Measurements from ENCODE around the gene HSP90B1. TPM values are rescaled to one million over a fixed set of nuclear protein-coding genes. Genes with fewer than 3 reads are reported as not detected.

Gene HSP90B1
- 100 to 1,000 TPM; 392 to 418 TPM for total RNA-seq

- CTCF ChIA-PET: interaction anchor here (0.7 to 1.3 kb wide), 3 partner anchors 13 to 178 kb away, joined by 3 to 6 read pairs (median 4); no protein-coding TSS in a partner anchor
- Mint-ChIP-seq H3K4me1 (ENCODE audit: low read depth) (peaks cover 57% of the 10 kb centered on the region), H3K36me3 (ENCODE audit: low read depth) (peaks cover 48% of the 10 kb centered on the region), H3K4me3 (peak within 1 kb of the TSS; percentile 81), H3K27ac (peak within 1 kb of the TSS; percentile 100), H3K27me3 (ENCODE audit: low read depth) (no peaks in the 10 kb centered on the region), H3K9me3 (no peaks in the 10 kb centered on the region)
- intact Hi-C loops (cut with micrococcal nuclease): loop anchor here (1.0 kb wide), 10 partner anchors 22 to 373 kb away; partner anchors contain the start of genes EID3, NFYB, NT5DC3 and TDG
- peak; percentile 100 for DNase-seq
Observed at GRCh38 chr12:103930034-103930786, at the start of gene HSP90B1. Gene HSP90B1 (plus strand): TSS chr12:103930410. CDS start chr12:103930516, 106 bp downstream.

- DNase-seq: no peak
- Mint-ChIP-seq H3K36me3 (ENCODE audit: low read depth) (no peaks in the 10 kb centered on the region), H3K4me3 (no peak overlapping the region), H3K4me1 (ENCODE audit: low read depth) (peaks cover 29% of the 10 kb centered on the region), H3K27ac (no peak overlapping the region), H3K9me3 (no peaks in the 10 kb centered on the region), H3K27me3 (ENCODE audit: low read depth) (no peaks in the 10 kb centered on the region)
- CTCF ChIA-PET: interaction anchor here (3.8 kb wide), 1 partner anchor 228 kb away, joined by 26 read pairs; no protein-coding TSS in a partner anchor
- intact Hi-C loops (cut with micrococcal nuclease): loop anchor here (5.0 kb wide), 2 partner anchors 336 to 406 kb away; partner anchors contain the start of gene TXNRD1
Observed at GRCh38 chr12:103881261-103881660, 48.9 kb upstream of the HSP90B1 start.

DNA sequence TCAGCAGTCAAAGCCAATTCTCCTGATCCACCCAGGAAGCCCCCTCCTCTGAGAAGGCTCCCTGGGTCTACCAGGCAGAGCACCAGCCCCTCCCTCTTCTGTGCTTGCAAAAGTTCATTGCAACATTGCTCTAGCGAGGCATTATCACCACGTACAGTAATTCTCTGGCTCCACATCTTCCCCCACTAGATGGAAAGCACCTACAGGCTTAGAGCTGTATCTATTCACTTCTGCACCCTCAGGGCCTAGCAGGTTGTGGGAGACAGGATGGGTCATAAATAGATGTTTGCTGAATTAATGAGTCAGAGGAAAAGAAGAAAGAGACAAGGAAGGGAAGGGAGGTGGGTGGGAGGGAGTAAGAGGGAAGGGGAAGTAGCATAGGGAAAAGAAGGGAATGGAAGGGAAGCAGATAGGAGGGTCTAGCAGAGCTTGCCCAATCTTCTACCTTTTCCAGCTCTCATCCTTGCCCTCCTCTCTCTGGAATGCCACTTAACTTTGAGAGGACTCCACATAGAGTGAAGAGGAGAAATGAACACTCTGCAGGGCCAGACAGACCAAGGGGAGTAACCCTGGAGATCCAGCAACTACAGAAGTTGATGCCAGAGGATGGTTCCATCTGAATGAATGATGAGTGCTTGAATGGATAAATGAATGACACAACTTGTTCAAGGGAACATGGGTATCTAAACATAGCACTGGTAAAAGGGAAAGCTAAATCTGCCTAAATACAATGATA lies 47.2 kb upstream of the HSP90B1 start:
- DNase-seq: no peak
- Mint-ChIP-seq H3K36me3 (ENCODE audit: low read depth) (no peaks in the 10 kb centered on the region), H3K4me1 (ENCODE audit: low read depth) (peaks cover 31% of the 10 kb centered on the region), H3K27me3 (ENCODE audit: low read depth) (no peaks in the 10 kb centered on the region), H3K9me3 (no peaks in the 10 kb centered on the region), H3K27ac (no peak overlapping the region), H3K4me3 (no peak overlapping the region)
- CTCF ChIA-PET: interaction anchor here (1.1 to 3.8 kb wide), 6 partner anchors 19 to 226 kb away, joined by 3 to 26 read pairs (median 4); no protein-coding TSS in a partner anchor
- intact Hi-C loops (cut with micrococcal nuclease): loop anchor here (5.0 kb wide), 2 partner anchors 334 to 404 kb away; partner anchors contain the start of gene TXNRD1

GRCh38 chr12:103883908-103884307 lies 46.3 kb upstream of the HSP90B1 start:
- Mint-ChIP-seq H3K4me3 (no peak overlapping the region), H3K9me3 (no peaks in the 10 kb centered on the region), H3K27ac (no peak overlapping the region), H3K27me3 (ENCODE audit: low read depth) (no peaks in the 10 kb centered on the region), H3K4me1 (ENCODE audit: low read depth) (peaks cover 26% of the 10 kb centered on the region), H3K36me3 (ENCODE audit: low read depth) (no peaks in the 10 kb centered on the region)
- intact Hi-C loops (cut with micrococcal nuclease): loop anchor here (1.0 to 5.0 kb wide), 8 partner anchors 41 to 403 kb away; partner anchors contain the start of genes HSP90B1, TDG and TXNRD1
- CTCF ChIA-PET: interaction anchor here (0.6 to 3.8 kb wide), 14 partner anchors 9 to 646 kb away, joined by 3 to 26 read pairs (median 3); no protein-coding TSS in a partner anchor
- no peak for DNase-seq

GRCh38 chr12:103884316-103884715 lies 45.9 kb upstream of the HSP90B1 start:
- peak; percentile 75 for DNase-seq
- CTCF ChIA-PET: interaction anchor here (0.6 to 3.8 kb wide), 14 partner anchors 8 to 646 kb away, joined by 3 to 26 read pairs (median 3); no protein-coding TSS in a partner anchor
- no peaks in the 10 kb centered on the region for H3K36me3 Mint-ChIP-seq (ENCODE audit: low read depth)
- intact Hi-C loops (cut with micrococcal nuclease): loop anchor here (1.0 to 5.0 kb wide), 8 partner anchors 41 to 403 kb away; partner anchors contain the start of genes HSP90B1, TDG and TXNRD1
- no peaks in the 10 kb centered on the region for H3K27me3 Mint-ChIP-seq (ENCODE audit: low read depth)
- no peak overlapping the region for H3K4me3 Mint-ChIP-seq
- no peaks in the 10 kb centered on the region for H3K9me3 Mint-ChIP-seq
- no peak overlapping the region for H3K27ac Mint-ChIP-seq
- peaks cover 22% of the 10 kb centered on the region for H3K4me1 Mint-ChIP-seq (ENCODE audit: low read depth)

GRCh38 chr12:103886195-103886797 lies 43.9 kb upstream of the HSP90B1 start:
- Mint-ChIP-seq H3K4me1 (ENCODE audit: low read depth) (peaks cover 9% of the 10 kb centered on the region), H3K27me3 (ENCODE audit: low read depth) (no peaks in the 10 kb centered on the region), H3K27ac (no peak overlapping the region), H3K36me3 (ENCODE audit: low read depth) (no peaks in the 10 kb centered on the region), H3K9me3 (no peaks in the 10 kb centered on the region), H3K4me3 (no peak overlapping the region)
- CTCF ChIA-PET: interaction anchor here (0.7 kb wide), 1 partner anchor 178 kb away, joined by 3 read pairs; no protein-coding TSS in a partner anchor
- intact Hi-C loops (cut with micrococcal nuclease): no loop called here
- DNase-seq: no peak

GRCh38 chr12:103887738-103888137 lies 42.5 kb upstream of the HSP90B1 start:
- Mint-ChIP-seq H3K9me3 (no peaks in the 10 kb centered on the region), H3K27me3 (ENCODE audit: low read depth) (no peaks in the 10 kb centered on the region), H3K4me1 (ENCODE audit: low read depth) (peaks cover 9% of the 10 kb centered on the region), H3K27ac (no peak overlapping the region), H3K36me3 (ENCODE audit: low read depth) (no peaks in the 10 kb centered on the region), H3K4me3 (no peak overlapping the region)
- CTCF ChIA-PET: interaction anchor here (0.7 kb wide), 1 partner anchor 234 kb away, joined by 5 read pairs; no protein-coding TSS in a partner anchor
- no peak for DNase-seq
- intact Hi-C loops (cut with micrococcal nuclease): no loop called here

GRCh38 chr12:103897316-103897715 lies 32.9 kb upstream of the HSP90B1 start:
- Mint-ChIP-seq H3K27ac (no peak overlapping the region), H3K4me1 (ENCODE audit: low read depth) (peaks cover 27% of the 10 kb centered on the region), H3K4me3 (no peak overlapping the region), H3K9me3 (no peaks in the 10 kb centered on the region), H3K36me3 (ENCODE audit: low read depth) (no peaks in the 10 kb centered on the region), H3K27me3 (ENCODE audit: low read depth) (no peaks in the 10 kb centered on the region)
- DNase-seq: no peak
- intact Hi-C loops (cut with micrococcal nuclease): no loop called here
- CTCF ChIA-PET: no interaction called here

DNA sequence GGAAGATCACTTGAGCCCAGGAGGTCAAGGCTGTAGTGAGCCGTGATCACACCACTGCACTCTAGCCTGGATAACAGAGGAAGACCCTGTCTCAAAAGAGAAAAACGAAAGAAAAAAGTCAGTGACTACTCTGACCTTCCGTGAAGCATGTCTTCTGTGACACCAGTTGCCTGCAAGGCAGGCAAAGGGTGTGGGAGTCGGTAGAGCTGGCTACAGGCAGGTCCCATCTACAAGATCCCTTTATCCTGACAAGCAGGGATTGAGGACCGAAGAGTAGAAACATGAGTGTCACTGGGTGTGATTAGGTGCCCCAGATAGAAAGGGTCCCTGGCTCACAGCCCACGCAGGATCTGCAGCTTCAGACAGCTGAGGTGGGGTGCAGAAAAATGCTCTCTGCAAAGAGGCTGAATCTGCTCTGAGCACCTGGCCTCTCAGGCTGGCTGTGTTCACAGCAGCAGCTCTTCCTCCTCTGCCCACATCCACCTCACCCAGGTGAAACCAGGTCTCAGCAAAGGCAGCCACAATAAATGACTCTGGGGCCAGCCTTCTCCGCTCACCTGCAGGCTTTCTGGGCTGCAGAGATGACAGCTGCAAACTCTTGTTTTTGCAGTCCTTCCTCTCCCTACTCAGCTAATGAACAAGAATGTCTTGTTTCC lies 28.6 kb upstream of the HSP90B1 start:
- Mint-ChIP-seq H3K27me3 (ENCODE audit: low read depth) (no peaks in the 10 kb centered on the region), H3K4me3 (peak overlapping the region; percentile 49), H3K9me3 (no peaks in the 10 kb centered on the region), H3K4me1 (ENCODE audit: low read depth) (peaks cover 58% of the 10 kb centered on the region), H3K36me3 (ENCODE audit: low read depth) (no peaks in the 10 kb centered on the region), H3K27ac (peak overlapping the region; percentile 41)
- intact Hi-C loops (cut with micrococcal nuclease): no loop called here
- peak; percentile 57 for DNase-seq
- CTCF ChIA-PET: interaction anchor here (0.6 to 2.4 kb wide), 9 partner anchors 9 to 207 kb away, joined by 3 to 10 read pairs (median 4); no protein-coding TSS in a partner anchor

- H3K27ac Mint-ChIP-seq: no peak overlapping the region
- no peaks in the 10 kb centered on the region for H3K27me3 Mint-ChIP-seq (ENCODE audit: low read depth)
Observed at GRCh38 chr12:103903993-103904392, 26.2 kb upstream of the HSP90B1 start.

GRCh38 chr12:103905730-103906349 lies 24.4 kb upstream of the HSP90B1 start:
- DNase-seq: peak; percentile 38
- Mint-ChIP-seq H3K4me3 (no peak overlapping the region), H3K4me1 (ENCODE audit: low read depth) (peaks cover 64% of the 10 kb centered on the region), H3K27ac (peak overlapping the region; percentile 88), H3K36me3 (ENCODE audit: low read depth) (no peaks in the 10 kb centered on the region), H3K9me3 (no peaks in the 10 kb centered on the region), H3K27me3 (ENCODE audit: low read depth) (no peaks in the 10 kb centered on the region)
- CTCF ChIA-PET: interaction anchor here (1.3 kb wide), 1 partner anchor 15 kb away, joined by 3 read pairs; no protein-coding TSS in a partner anchor
- intact Hi-C loops (cut with micrococcal nuclease): loop anchor here (2.0 kb wide), 1 partner anchor 51 kb away; a partner anchor contains a TSS

More at GRCh38 chr12:103903993-103904392, 26.2 kb upstream of the HSP90B1 start:
- H3K4me3 Mint-ChIP-seq: no peak overlapping the region
- H3K4me1 Mint-ChIP-seq (ENCODE audit: low read depth): peaks cover 72% of the 10 kb centered on the region
- no peaks in the 10 kb centered on the region for H3K9me3 Mint-ChIP-seq
- no peak for DNase-seq
- no peaks in the 10 kb centered on the region for H3K36me3 Mint-ChIP-seq (ENCODE audit: low read depth)
- intact Hi-C loops (cut with micrococcal nuclease): loop anchor here (1.0 kb wide), 1 partner anchor 61 kb away; the partner anchor contains the start of gene TDG
- CTCF ChIA-PET: interaction anchor here (1.1 to 2.4 kb wide), 2 partner anchors 8 to 20 kb away, joined by 3 to 9 read pairs; no protein-coding TSS in a partner anchor

Data from activated naive CD4-positive, alpha-beta T cell treated with anti-CD3 and anti-CD28 coated beads for 36 hours (primary cell).